ENCODE data around the gene ASB16. TPM values are rescaled to one million over a fixed set of nuclear protein-coding genes. Genes with fewer than 3 reads are reported as not detected.
A peak's percentile ranks its signal among the peaks of the same experiment; 100 is the strongest.

ASB16 gene
- total and polyA plus RNA-seq, 9 of the 15 experiments (the other 6 are each of a cell fraction or from before 2014, with no cell fraction given), result 0.03 to 0.07 TPM; not detected in 7

DNA sequence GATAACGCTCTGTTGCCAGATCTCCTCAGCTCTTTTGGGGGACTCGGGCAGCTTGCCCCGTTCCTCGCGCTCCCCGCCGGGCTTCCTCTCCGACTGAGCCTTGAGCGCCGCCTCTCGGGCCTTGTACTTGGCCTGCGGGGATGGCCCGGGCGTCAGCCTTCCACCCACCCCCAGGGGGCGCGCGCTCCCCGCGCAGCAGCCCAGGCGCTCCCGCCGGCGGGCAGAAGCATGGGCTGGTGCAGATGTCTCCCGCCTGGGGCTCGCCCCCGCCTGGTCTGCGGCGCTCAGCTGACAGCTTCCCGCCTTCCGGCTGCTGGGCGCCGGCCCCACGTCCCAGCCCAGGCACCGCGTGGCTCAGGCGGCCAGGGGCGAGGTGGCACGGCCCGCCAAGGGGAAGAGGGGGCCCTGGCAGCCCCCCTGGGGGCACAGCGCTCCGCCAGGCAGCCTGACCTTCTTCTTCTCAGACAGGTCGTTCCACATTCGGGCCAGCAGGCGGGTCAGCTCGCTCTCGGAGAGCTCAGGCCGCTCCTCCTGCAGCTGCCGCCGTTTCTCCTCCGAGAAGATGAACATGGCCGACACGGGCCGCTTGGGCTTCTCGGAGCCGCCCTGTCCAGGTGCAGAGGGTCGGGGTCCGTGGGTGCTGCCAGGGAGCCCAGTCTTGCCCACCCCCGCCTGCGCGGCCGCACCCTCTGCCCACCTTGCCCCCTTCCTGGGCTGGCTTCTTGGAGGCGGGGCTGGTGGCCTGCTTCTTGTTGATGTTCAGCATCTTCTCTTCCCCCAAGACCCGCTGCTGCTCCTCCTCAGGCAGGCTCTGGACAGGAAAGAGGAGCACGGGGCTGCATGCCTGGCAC lies 40.1 kb downstream of the ASB16 start (continued):
- TF ChIP-seq TRIM24 (IDR thresholded peaks at IDR 0.05), result peak in 1 of 2 experiments; percentile 77; a peak in 2 of 4 replicates
- TF ChIP-seq RBM25 (IDR thresholded peaks at IDR 0.05; ENCODE audit: low read depth, low read length, severe bottlenecking), result peak; percentile 65
- TF ChIP-seq ZNF197 (CRISPR knock-in tag; IDR thresholded peaks at IDR 0.05; ENCODE audit: low read depth), result 0 out of 2 replicates have a peak, but pooled peaks have one; percentile 46
- TF ChIP-seq ZFPM2 (CRISPR knock-in tag; IDR thresholded peaks at IDR 0.05), result no peak
- TF ChIP-seq, protein P1, sequence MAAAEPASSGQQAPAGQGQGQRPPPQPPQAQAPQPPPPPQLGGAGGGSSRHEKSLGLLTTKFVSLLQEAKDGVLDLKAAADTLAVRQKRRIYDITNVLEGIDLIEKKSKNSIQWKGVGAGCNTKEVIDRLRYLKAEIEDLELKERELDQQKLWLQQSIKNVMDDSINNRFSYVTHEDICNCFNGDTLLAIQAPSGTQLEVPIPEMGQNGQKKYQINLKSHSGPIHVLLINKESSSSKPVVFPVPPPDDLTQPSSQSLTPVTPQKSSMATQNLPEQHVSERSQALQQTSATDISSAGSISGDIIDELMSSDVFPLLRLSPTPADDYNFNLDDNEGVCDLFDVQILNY (CRISPR knock-in tag; IDR thresholded peaks at IDR 0.05), result peak; percentile 77; the same call in 1 of the 2 replicates
- TF ChIP-seq, protein P2, sequence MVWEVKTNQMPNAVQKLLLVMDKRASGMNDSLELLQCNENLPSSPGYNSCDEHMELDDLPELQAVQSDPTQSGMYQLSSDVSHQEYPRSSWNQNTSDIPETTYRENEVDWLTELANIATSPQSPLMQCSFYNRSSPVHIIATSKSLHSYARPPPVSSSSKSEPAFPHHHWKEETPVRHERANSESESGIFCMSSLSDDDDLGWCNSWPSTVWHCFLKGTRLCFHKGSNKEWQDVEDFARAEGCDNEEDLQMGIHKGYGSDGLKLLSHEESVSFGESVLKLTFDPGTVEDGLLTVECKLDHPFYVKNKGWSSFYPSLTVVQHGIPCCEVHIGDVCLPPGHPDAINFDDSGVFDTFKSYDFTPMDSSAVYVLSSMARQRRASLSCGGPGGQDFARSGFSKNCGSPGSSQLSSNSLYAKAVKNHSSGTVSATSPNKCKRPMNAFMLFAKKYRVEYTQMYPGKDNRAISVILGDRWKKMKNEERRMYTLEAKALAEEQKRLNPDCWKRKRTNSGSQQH (CRISPR knock-in tag; IDR thresholded peaks at IDR 0.05), result 0 out of 2 replicates have a peak, but pooled peaks have one; percentile 10
- peak; percentile 90; the same call in 1 of the 2 replicates for TF ChIP-seq NR3C1 (CRISPR knock-in tag; IDR thresholded peaks at IDR 0.05)
- TF ChIP-seq RCOR1 (IDR thresholded peaks at IDR 0.05; ENCODE audit: borderline replicate concordance in 1 of 2, low read depth in 2 of 2, low read length in 2 of 2), result peak; percentile 36 to 83; a peak in 2 of 4 replicates
- no peak for TF ChIP-seq NFRKB (IDR thresholded peaks at IDR 0.05; ENCODE audit: low read depth)
- TF ChIP-seq PCBP1 (IDR thresholded peaks at IDR 0.05; ENCODE audit: low read depth, low read length, poor library complexity, severe bottlenecking), result no peak
- no peak for TF ChIP-seq ZNF133 (CRISPR knock-in tag; IDR thresholded peaks at IDR 0.05)
- no peak for TF ChIP-seq FOXA1 (IDR thresholded peaks at IDR 0.05; ENCODE audit: borderline replicate concordance)
- TF ChIP-seq, protein P3, sequence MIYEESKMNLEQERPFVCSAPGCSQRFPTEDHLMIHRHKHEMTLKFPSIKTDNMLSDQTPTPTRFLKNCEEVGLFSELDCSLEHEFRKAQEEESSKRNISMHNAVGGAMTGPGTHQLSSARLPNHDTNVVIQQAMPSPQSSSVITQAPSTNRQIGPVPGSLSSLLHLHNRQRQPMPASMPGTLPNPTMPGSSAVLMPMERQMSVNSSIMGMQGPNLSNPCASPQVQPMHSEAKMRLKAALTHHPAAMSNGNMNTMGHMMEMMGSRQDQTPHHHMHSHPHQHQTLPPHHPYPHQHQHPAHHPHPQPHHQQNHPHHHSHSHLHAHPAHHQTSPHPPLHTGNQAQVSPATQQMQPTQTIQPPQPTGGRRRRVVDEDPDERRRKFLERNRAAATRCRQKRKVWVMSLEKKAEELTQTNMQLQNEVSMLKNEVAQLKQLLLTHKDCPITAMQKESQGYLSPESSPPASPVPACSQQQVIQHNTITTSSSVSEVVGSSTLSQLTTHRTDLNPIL (CRISPR knock-in tag; IDR thresholded peaks at IDR 0.05), result no peak
- peak; percentile 17; the same call in 1 of the 2 replicates for TF ChIP-seq TEAD4 (IDR thresholded peaks at IDR 0.05; ENCODE audit: low read length)
- no peak for TF ChIP-seq TEAD4 (CRISPR knock-in tag; IDR thresholded peaks at IDR 0.05; ENCODE audit: borderline replicate concordance)
- no peak for TF ChIP-seq MIER1 (IDR thresholded peaks at IDR 0.05; ENCODE audit: low read depth)
- no peak for TF ChIP-seq CHD1 (IDR thresholded peaks at IDR 0.05; ENCODE audit: low read length)
- no peak for TF ChIP-seq ZNF41 (CRISPR knock-in tag; conservative IDR thresholded peaks at IDR 0.05)
- TF ChIP-seq COPS2 (conservative IDR thresholded peaks at IDR 0.05), result no peak
- TF ChIP-seq JUND (IDR thresholded peaks at IDR 0.05; ENCODE audit: borderline replicate concordance, low read depth, low read length), result peak; percentile 72
- TF ChIP-seq JUND (tag; IDR thresholded peaks at IDR 0.05; ENCODE audit: borderline replicate concordance, low read depth, low read length), result peak; percentile 18; the same call in 1 of the 3 replicates
- peak; percentile 67; the same call in 1 of the 2 replicates for TF ChIP-seq ZNF282 (CRISPR knock-in tag; IDR thresholded peaks at IDR 0.05)
- peak; percentile 91 for TF ChIP-seq DACH1 (IDR thresholded peaks at IDR 0.05; ENCODE audit: partially characterized antibody)
- TF ChIP-seq TEAD1 (CRISPR knock-in tag; IDR thresholded peaks at IDR 0.05), result peak in 1 of 2 experiments; percentile 69; a peak in 2 of 4 replicates
- no peak for TF ChIP-seq TAF1 (IDR thresholded peaks at IDR 0.05; ENCODE audit: control insufficient read depth, extremely low read depth, insufficient read depth, low read length, severe bottlenecking)
- no peak for TF ChIP-seq SMARCE1 (IDR thresholded peaks at IDR 0.05)
